ENCODE results near the gene CCNI2.

Gene CCNI2

GRCh38 chr5:132765311-132766019 is 18.2 kb downstream of the CCNI2 start:
- no peak for DNase-seq (ENCODE audit: low spot score)

- DNase-seq (ENCODE audit: low spot score), result no peak
Measured at GRCh38 chr5:132766020-132766805, 19.0 kb downstream of the CCNI2 start.

- no peak for DNase-seq (ENCODE audit: low spot score)
Measured at GRCh38 chr5:132766806-132767055, 19.5 kb downstream of the CCNI2 start.

GRCh38 chr5:132767150-132767549 is 19.9 kb downstream of the CCNI2 start:
- no peak for DNase-seq (ENCODE audit: low spot score)

- no peak for DNase-seq (ENCODE audit: low spot score)
Measured at GRCh38 chr5:132768485-132768868, 21.3 kb downstream of the CCNI2 start.

- DNase-seq (ENCODE audit: low spot score), result no peak
Measured at GRCh38 chr5:132770476-132771159, 23.4 kb downstream of the CCNI2 start.

- DNase-seq (ENCODE audit: low spot score), result no peak
Measured at GRCh38 chr5:132771503-132771998, 24.3 kb downstream of the CCNI2 start.

GRCh38 chr5:132772291-132773070 is 25.3 kb downstream of the CCNI2 start:
- no peak for DNase-seq (ENCODE audit: low spot score)

- no peak for DNase-seq (ENCODE audit: low spot score)
Measured at GRCh38 chr5:132773114-132773513, 25.9 kb downstream of the CCNI2 start.

GRCh38 chr5:132773601-132774355 is 26.6 kb downstream of the CCNI2 start:
- DNase-seq (ENCODE audit: low spot score), result no peak

- DNase-seq (ENCODE audit: low spot score), result no peak
Measured at GRCh38 chr5:132774406-132774805, 27.2 kb downstream of the CCNI2 start.

GRCh38 chr5:132774896-132775295 is 27.7 kb downstream of the CCNI2 start:
- no peak for DNase-seq (ENCODE audit: low spot score)

- no peak for DNase-seq (ENCODE audit: low spot score)
Measured at GRCh38 chr5:132775476-132775961, 28.3 kb downstream of the CCNI2 start.

GRCh38 chr5:132776131-132776937 is 29.1 kb downstream of the CCNI2 start:
- DNase-seq (ENCODE audit: low spot score), result no peak

- DNase-seq (ENCODE audit: low spot score), result no peak
Measured at GRCh38 chr5:132776938-132777208, 29.6 kb downstream of the CCNI2 start.

GRCh38 chr5:132777209-132778069 is 30.2 kb downstream of the CCNI2 start, which contains the start of gene SEPTIN8:
Gene SEPTIN8, minus strand, starts transcription at chr5:132777239. Its CDS starts 102 bp downstream, at chr5:132777137.
- peak; percentile 26 for DNase-seq (ENCODE audit: low spot score)

- DNase-seq (ENCODE audit: low spot score), result no peak
Measured at GRCh38 chr5:132778129-132778528, 30.9 kb downstream of the CCNI2 start.

- DNase-seq (ENCODE audit: low spot score), result no peak
Measured at GRCh38 chr5:132778856-132779255, 31.6 kb downstream of the CCNI2 start.

- DNase-seq (ENCODE audit: low spot score), result no peak
Measured at GRCh38 chr5:132779961-132780360, 32.7 kb downstream of the CCNI2 start.

- DNase-seq (ENCODE audit: low spot score), result no peak
Measured at GRCh38 chr5:132780577-132780976, 33.4 kb downstream of the CCNI2 start.

Data from NAMALWA (cell line).